ENCODE data around the gene MCM8.

The MCM8 gene

DNA sequence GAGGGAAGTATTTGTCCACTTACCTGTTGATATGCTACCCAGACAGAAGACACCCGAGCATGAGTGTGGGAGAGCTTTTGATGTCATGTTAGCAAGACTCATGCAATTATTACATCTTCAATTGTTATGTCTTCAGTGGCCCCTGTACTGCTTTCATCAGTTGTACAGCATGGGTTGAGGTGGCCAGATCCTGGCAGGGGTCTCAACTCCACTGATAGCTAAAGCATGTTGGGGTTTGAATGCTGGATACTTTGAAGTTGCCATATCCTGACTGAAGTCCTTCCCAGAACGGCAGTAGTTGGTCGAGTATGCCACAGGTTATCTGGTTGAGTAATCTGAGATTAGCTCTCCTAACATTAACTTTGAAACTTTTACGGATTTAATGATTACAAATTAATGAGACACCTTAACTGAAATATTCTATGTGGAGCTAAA lies 56.7 kb downstream of the MCM8 start:
- DNase-seq, result no peak
- H3K27me3 ChIP-seq (ENCODE audit: insufficient read depth, low read depth, severe bottlenecking), result no peaks in the 10 kb centered on the region
- H3K9me3 ChIP-seq (ENCODE audit: severe bottlenecking), result no peaks in the 10 kb centered on the region
- peak overlapping the region; percentile 88 for H3K4me3 ChIP-seq (ENCODE audit: low read depth, low read length)
- no peak for TF ChIP-seq CTCF (IDR thresholded peaks at IDR 0.05; ENCODE audit: low read depth, low read length)
- peaks cover 28% of the 10 kb centered on the region for H3K36me3 ChIP-seq
- H3K27ac ChIP-seq, result no peak overlapping the region

- Histone ChIP-seq H3K36me3 (peaks cover 33% of the 10 kb centered on the region), H3K27me3 (ENCODE audit: insufficient read depth, low read depth, severe bottlenecking) (no peaks in the 10 kb centered on the region), H3K9me3 (ENCODE audit: severe bottlenecking) (no peaks in the 10 kb centered on the region), H3K27ac (no peak overlapping the region), H3K4me3 (ENCODE audit: low read depth, low read length) (no peak overlapping the region)
- TF ChIP-seq CTCF (IDR thresholded peaks at IDR 0.05; ENCODE audit: low read depth, low read length), result no peak
- DNase-seq, result no peak
These were observed 57.2 kb downstream of the MCM8 start for GRCh38 chr20:6007529-6008103.

GRCh38 chr20:6008254-6008653 lies 57.8 kb downstream of the MCM8 start:
- Histone ChIP-seq H3K27ac (no peak overlapping the region), H3K27me3 (ENCODE audit: insufficient read depth, low read depth, severe bottlenecking) (no peaks in the 10 kb centered on the region), H3K4me3 (ENCODE audit: low read depth, low read length) (no peak overlapping the region), H3K9me3 (ENCODE audit: severe bottlenecking) (no peaks in the 10 kb centered on the region), H3K36me3 (peaks cover 36% of the 10 kb centered on the region)
- DNase-seq, result no peak
- no peak for TF ChIP-seq CTCF (IDR thresholded peaks at IDR 0.05; ENCODE audit: low read depth, low read length)

DNA sequence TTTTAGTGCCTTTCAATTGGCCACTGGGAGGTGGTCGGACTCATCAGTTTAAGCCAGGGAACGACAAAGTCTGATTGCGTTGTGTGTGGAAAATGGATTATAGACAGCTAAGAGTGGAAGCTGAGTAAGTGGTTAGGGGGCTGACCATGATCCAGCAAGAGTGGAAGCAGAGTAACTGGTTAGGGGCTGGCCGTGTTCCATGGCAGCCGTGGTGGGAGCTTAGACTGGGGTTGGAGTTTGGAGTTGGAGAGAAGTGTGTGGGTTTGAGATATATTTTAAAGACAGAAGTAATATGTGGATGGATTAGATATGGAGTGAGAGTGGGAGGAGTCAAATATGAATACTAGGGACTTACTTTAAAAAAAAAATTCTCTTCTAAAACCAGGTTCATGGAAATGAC lies 61.7 kb downstream of the MCM8 start:
- Histone ChIP-seq H3K27ac (no peak overlapping the region), H3K36me3 (peaks cover 59% of the 10 kb centered on the region), H3K4me3 (ENCODE audit: low read depth, low read length) (no peak overlapping the region), H3K27me3 (ENCODE audit: insufficient read depth, low read depth, severe bottlenecking) (no peaks in the 10 kb centered on the region), H3K9me3 (ENCODE audit: severe bottlenecking) (no peaks in the 10 kb centered on the region)
- TF ChIP-seq CTCF (IDR thresholded peaks at IDR 0.05; ENCODE audit: low read depth, low read length), result no peak
- DNase-seq, result no peak

GRCh38 chr20:6014017-6014416 lies 63.6 kb downstream of the MCM8 start:
- Histone ChIP-seq H3K27me3 (ENCODE audit: insufficient read depth, low read depth, severe bottlenecking) (no peaks in the 10 kb centered on the region), H3K9me3 (ENCODE audit: severe bottlenecking) (no peaks in the 10 kb centered on the region), H3K4me3 (ENCODE audit: low read depth, low read length) (no peak overlapping the region), H3K27ac (no peak overlapping the region), H3K36me3 (peaks cover 59% of the 10 kb centered on the region)
- TF ChIP-seq CTCF (IDR thresholded peaks at IDR 0.05; ENCODE audit: low read depth, low read length), result no peak
- DNase-seq, result no peak

DNA sequence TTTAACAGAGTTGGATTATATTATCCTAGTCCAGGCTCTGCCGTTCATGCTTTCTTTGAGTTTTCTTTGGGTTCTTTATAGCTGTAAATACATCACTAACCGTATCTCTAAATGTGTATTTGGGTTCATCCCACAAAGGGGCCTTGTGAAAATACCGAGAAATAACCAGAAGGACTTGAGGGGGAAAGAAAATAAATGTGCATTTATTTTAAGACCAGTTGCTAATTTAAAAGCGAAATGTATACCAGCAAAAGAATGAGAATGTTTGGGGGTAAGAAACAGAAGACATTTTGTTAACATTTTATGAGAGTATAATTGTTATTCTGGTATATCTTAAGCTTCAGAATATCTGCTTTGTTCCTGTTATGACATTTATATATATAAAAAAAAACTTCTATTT lies 64.5 kb downstream of the MCM8 start:
- peaks cover 54% of the 10 kb centered on the region for H3K36me3 ChIP-seq

More for the DNA sequence above, 64.5 kb downstream of the MCM8 start:
- Histone ChIP-seq H3K4me3 (ENCODE audit: low read depth, low read length) (no peak overlapping the region), H3K9me3 (ENCODE audit: severe bottlenecking) (no peaks in the 10 kb centered on the region), H3K27ac (no peak overlapping the region), H3K27me3 (ENCODE audit: insufficient read depth, low read depth, severe bottlenecking) (no peaks in the 10 kb centered on the region)
- no peak for DNase-seq
- TF ChIP-seq CTCF (IDR thresholded peaks at IDR 0.05; ENCODE audit: low read depth, low read length), result no peak

Measured in WERI-Rb-1 (cell line).